ENCODE measurements around the gene PEX14. TPM values are rescaled to one million over a fixed set of nuclear protein-coding genes. Genes with fewer than 3 reads are reported as not detected.

The PEX14 gene
- total and polyA plus RNA-seq, 5 donors from 2014 or later: 3.5 to 22.4 (median 4.9) TPM

GRCh38 chr1:10617931-10618885, 143.5 kb downstream of the PEX14 start:
- peaks cover 13% of the 10 kb centered on the region for H3K36me3 ChIP-seq (ENCODE audit: control insufficient read depth, insufficient read depth, low read length)
- no peaks in the 10 kb centered on the region for H3K4me1 ChIP-seq (ENCODE audit: control insufficient read depth, insufficient read depth, low read length, poor library complexity, severe bottlenecking)
- H3K9me3 ChIP-seq (ENCODE audit: control insufficient read depth in 2 of 2, low read length in 2 of 2): no peaks in the 10 kb centered on the region
- Mint-ChIP-seq H3K4me1 (peaks cover 0 to 7% (median 0%) of the 10 kb centered on the region in 4 donors), H3K36me3 (peaks cover 24% of the 10 kb centered on the region), H3K27ac (peak overlapping the region in 1 of 3 donors; percentile 51), H3K27me3 (no peaks in the 10 kb centered on the region), H3K9me3 (no peaks in the 10 kb centered on the region), H3K4me3 (no peak overlapping the region)
- H3K27me3 ChIP-seq (ENCODE audit: control insufficient read depth, insufficient read depth, low read length): no peaks in the 10 kb centered on the region
- H3K4me3 ChIP-seq (ENCODE audit: low read depth, low read length): no peak overlapping the region
- no peak overlapping the region for H3K27ac ChIP-seq (ENCODE audit: insufficient read depth, low read length, poor library complexity, severe bottlenecking)
- DNase-seq (no peak), ATAC-seq (ENCODE audit: low read depth in 2 of 2) (no peak)

- Histone ChIP-seq H3K9me3 (ENCODE audit: control insufficient read depth in 2 of 2, low read length in 2 of 2) (no peaks in the 10 kb centered on the region), H3K4me3 (ENCODE audit: low read depth, low read length) (no peak overlapping the region), H3K27me3 (ENCODE audit: control insufficient read depth, insufficient read depth, low read length) (no peaks in the 10 kb centered on the region), H3K4me1 (ENCODE audit: control insufficient read depth, insufficient read depth, low read length, poor library complexity, severe bottlenecking) (no peaks in the 10 kb centered on the region), H3K27ac (ENCODE audit: insufficient read depth, low read length, poor library complexity, severe bottlenecking) (no peak overlapping the region), H3K36me3 (ENCODE audit: control insufficient read depth, insufficient read depth, low read length) (peaks cover 30% of the 10 kb centered on the region)
- peaks cover 15% of the 10 kb centered on the region for H3K36me3 Mint-ChIP-seq
- H3K4me1 Mint-ChIP-seq: peaks cover 0 to 2% (median 0%) of the 10 kb centered on the region in 4 donors
- H3K27ac Mint-ChIP-seq: no peak overlapping the region
- ATAC-seq (ENCODE audit: low read depth in 2 of 2) (no peak), DNase-seq (no peak)
- H3K9me3 Mint-ChIP-seq: no peaks in the 10 kb centered on the region
- no peak overlapping the region for H3K4me3 Mint-ChIP-seq
- no peaks in the 10 kb centered on the region for H3K27me3 Mint-ChIP-seq
These were observed 146.0 kb downstream of the PEX14 start for GRCh38 chr1:10620776-10621175.

GRCh38 chr1:10621906-10622305, 147.2 kb downstream of the PEX14 start:
- no peaks in the 10 kb centered on the region for H3K27me3 ChIP-seq (ENCODE audit: control insufficient read depth, insufficient read depth, low read length)
- H3K36me3 ChIP-seq (ENCODE audit: control insufficient read depth, insufficient read depth, low read length): peaks cover 32% of the 10 kb centered on the region
- DNase-seq (no peak), ATAC-seq (ENCODE audit: low read depth in 2 of 2) (no peak)
- Mint-ChIP-seq H3K27me3 (no peaks in the 10 kb centered on the region), H3K4me1 (no peaks in the 10 kb centered on the region), H3K4me3 (no peak overlapping the region), H3K27ac (no peak overlapping the region), H3K36me3 (peaks cover 20% of the 10 kb centered on the region), H3K9me3 (no peaks in the 10 kb centered on the region)
- H3K4me3 ChIP-seq (ENCODE audit: low read depth, low read length): no peak overlapping the region
- no peaks in the 10 kb centered on the region for H3K9me3 ChIP-seq (ENCODE audit: control insufficient read depth in 2 of 2, low read length in 2 of 2)
- H3K27ac ChIP-seq (ENCODE audit: insufficient read depth, low read length, poor library complexity, severe bottlenecking): no peak overlapping the region
- no peaks in the 10 kb centered on the region for H3K4me1 ChIP-seq (ENCODE audit: control insufficient read depth, insufficient read depth, low read length, poor library complexity, severe bottlenecking)

- peak overlapping the region in 1 of 3 donors; percentile 27 for H3K27ac Mint-ChIP-seq
- H3K4me1 Mint-ChIP-seq: no peaks in the 10 kb centered on the region
- no peaks in the 10 kb centered on the region for H3K9me3 Mint-ChIP-seq
- no peak for DNase-seq
- peaks cover 37% of the 10 kb centered on the region for H3K36me3 ChIP-seq (ENCODE audit: control insufficient read depth, insufficient read depth, low read length)
- no peak overlapping the region for H3K4me3 ChIP-seq (ENCODE audit: low read depth, low read length)
- H3K36me3 Mint-ChIP-seq: peaks cover 16% of the 10 kb centered on the region
- no peak overlapping the region for H3K4me3 Mint-ChIP-seq
- H3K9me3 ChIP-seq (ENCODE audit: control insufficient read depth in 2 of 2, low read length in 2 of 2): no peaks in the 10 kb centered on the region
- no peak overlapping the region for H3K27ac ChIP-seq (ENCODE audit: insufficient read depth, low read length, poor library complexity, severe bottlenecking)
- H3K27me3 Mint-ChIP-seq: no peaks in the 10 kb centered on the region
- no peak for ATAC-seq (ENCODE audit: low read depth in 2 of 2)
- H3K4me1 ChIP-seq (ENCODE audit: control insufficient read depth, insufficient read depth, low read length, poor library complexity, severe bottlenecking): no peaks in the 10 kb centered on the region
- H3K27me3 ChIP-seq (ENCODE audit: control insufficient read depth, insufficient read depth, low read length): no peaks in the 10 kb centered on the region
These were observed 148.3 kb downstream of the PEX14 start for GRCh38 chr1:10622910-10623685.

GRCh38 chr1:10623686-10624145, 149.0 kb downstream of the PEX14 start:
- no peak overlapping the region for H3K4me3 Mint-ChIP-seq
- Histone ChIP-seq H3K4me1 (ENCODE audit: control insufficient read depth, insufficient read depth, low read length, poor library complexity, severe bottlenecking) (no peaks in the 10 kb centered on the region), H3K4me3 (ENCODE audit: low read depth, low read length) (no peak overlapping the region), H3K27me3 (ENCODE audit: control insufficient read depth, insufficient read depth, low read length) (no peaks in the 10 kb centered on the region), H3K9me3 (ENCODE audit: control insufficient read depth in 2 of 2, low read length in 2 of 2) (no peaks in the 10 kb centered on the region), H3K36me3 (ENCODE audit: control insufficient read depth, insufficient read depth, low read length) (peaks cover 35% of the 10 kb centered on the region), H3K27ac (ENCODE audit: insufficient read depth, low read length, poor library complexity, severe bottlenecking) (no peak overlapping the region)
- H3K27ac Mint-ChIP-seq: no peak overlapping the region
- peaks cover 16% of the 10 kb centered on the region for H3K36me3 Mint-ChIP-seq
- H3K27me3 Mint-ChIP-seq: no peaks in the 10 kb centered on the region
- no peaks in the 10 kb centered on the region for H3K9me3 Mint-ChIP-seq
- DNase-seq: no peak
- ATAC-seq (ENCODE audit: low read depth in 2 of 2): no peak
- H3K4me1 Mint-ChIP-seq: no peaks in the 10 kb centered on the region

- ATAC-seq (ENCODE audit: low read depth in 2 of 2) (no peak), DNase-seq (no peak)
- Histone ChIP-seq H3K27me3 (ENCODE audit: control insufficient read depth, insufficient read depth, low read length) (no peaks in the 10 kb centered on the region), H3K27ac (ENCODE audit: insufficient read depth, low read length, poor library complexity, severe bottlenecking) (no peak overlapping the region), H3K4me1 (ENCODE audit: control insufficient read depth, insufficient read depth, low read length, poor library complexity, severe bottlenecking) (no peaks in the 10 kb centered on the region), H3K36me3 (ENCODE audit: control insufficient read depth, insufficient read depth, low read length) (peaks cover 34% of the 10 kb centered on the region), H3K4me3 (ENCODE audit: low read depth, low read length) (no peak overlapping the region), H3K9me3 (ENCODE audit: control insufficient read depth in 2 of 2, low read length in 2 of 2) (no peaks in the 10 kb centered on the region)
- Mint-ChIP-seq H3K4me1 (no peaks in the 10 kb centered on the region), H3K9me3 (no peaks in the 10 kb centered on the region), H3K4me3 (no peak overlapping the region), H3K27me3 (no peaks in the 10 kb centered on the region), H3K27ac (no peak overlapping the region), H3K36me3 (peaks cover 18% of the 10 kb centered on the region)
These were observed 149.7 kb downstream of the PEX14 start for GRCh38 chr1:10624256-10625050.

GRCh38 chr1:10625076-10625475, 150.3 kb downstream of the PEX14 start:
- Mint-ChIP-seq H3K4me3 (no peak overlapping the region), H3K9me3 (no peaks in the 10 kb centered on the region), H3K27ac (no peak overlapping the region), H3K27me3 (no peaks in the 10 kb centered on the region), H3K4me1 (no peaks in the 10 kb centered on the region), H3K36me3 (peaks cover 18% of the 10 kb centered on the region)
- Histone ChIP-seq H3K27me3 (ENCODE audit: control insufficient read depth, insufficient read depth, low read length) (no peaks in the 10 kb centered on the region), H3K27ac (ENCODE audit: insufficient read depth, low read length, poor library complexity, severe bottlenecking) (no peak overlapping the region), H3K4me1 (ENCODE audit: control insufficient read depth, insufficient read depth, low read length, poor library complexity, severe bottlenecking) (no peaks in the 10 kb centered on the region), H3K36me3 (ENCODE audit: control insufficient read depth, insufficient read depth, low read length) (peaks cover 34% of the 10 kb centered on the region), H3K4me3 (ENCODE audit: low read depth, low read length) (no peak overlapping the region), H3K9me3 (ENCODE audit: control insufficient read depth in 2 of 2, low read length in 2 of 2) (no peaks in the 10 kb centered on the region)
- no peak for ATAC-seq (ENCODE audit: low read depth in 2 of 2)
- DNase-seq: no peak

Data from CD4-positive, CD25-positive, alpha-beta regulatory T cell (primary cell).